ENCODE data around the gene GNG14. TPM values are rescaled to one million over a fixed set of nuclear protein-coding genes. Genes with fewer than 3 reads are reported as not detected.
A peak's percentile ranks its signal among the peaks of the same experiment; 100 is the strongest.

Gene GNG14
- total and polyA plus RNA-seq, 2 donors (not counting 3 experiments of a cell fraction or from before 2014, with no cell fraction given): not detected

- CTCF ChIA-PET: interaction anchor here (1.0 kb wide), 1 partner anchor 9 kb away, joined by 4 read pairs; no protein-coding TSS in a partner anchor
- Histone ChIP-seq H3K27me3 (ENCODE audit: control insufficient read depth in 2 of 2, insufficient read depth in 2 of 2, low read length in 2 of 2) (no peaks in the 10 kb centered on the region), H3K27ac (ENCODE audit: insufficient read depth, low read depth, low read length) (peak within 1 kb of the TSS; percentile 80), H3K4me1 (ENCODE audit: control insufficient read depth, extremely low read depth, insufficient read depth, low read length) (no peaks in the 10 kb centered on the region), H3K4me3 (replicated peaks in 1 of 3; ENCODE audit: insufficient read depth in 1 of 3, low read depth in 1 of 3, low read length in 3 of 3) (peak within 1 kb of the TSS; percentile 15 to 77 (median 54)), H3K36me3 (ENCODE audit: control insufficient read depth in 2 of 2, extremely low read depth in 1 of 2, insufficient read depth in 2 of 2, low read length in 2 of 2) (peaks cover 0 to 18% of the 10 kb centered on the region in 2 experiments), H3K4me2 (ENCODE audit: insufficient read depth, low read length) (peak within 1 kb of the TSS; percentile 12), H3K9ac (replicated peaks; ENCODE audit: extremely low read depth, insufficient read depth, low read length) (peak within 1 kb of the TSS; percentile 89), H2AFZ (ENCODE audit: low read depth, low read length) (peak within 1 kb of the TSS; percentile 7), H3K9me1 (replicated peaks; ENCODE audit: control insufficient read depth, extremely low read depth, insufficient read depth, low read length) (no peaks in the 10 kb centered on the region), H3K9me3 (replicated peaks; ENCODE audit: control insufficient read depth, insufficient read depth, low read length) (no peaks in the 10 kb centered on the region), H4K20me1 (replicated peaks; ENCODE audit: control insufficient read depth, extremely low read depth, insufficient read depth, low read length) (no peaks in the 10 kb centered on the region), H3K79me2 (ENCODE audit: control insufficient read depth, insufficient read depth, low read length) (peaks cover 9% of the 10 kb centered on the region)
- POLR2A ChIA-PET: interaction anchor here (0.7 to 1.3 kb wide), 3 partner anchors 15 to 1840 kb away, joined by 4 to 8 read pairs (median 5); partner anchors contain the start of genes MAN2B1 and WDR83
- dilution Hi-C loops (cut with MboI; ENCODE audit: extremely low pct_ligation_motif_present, low sequenced_read_pairs): no loop called here
- peak; percentile 94 for FAIRE-seq
- peak; percentile 95 for DNase-seq (ENCODE audit: low read depth, low spot score)
- TSS peak; percentile 80 for BruUV-seq (replicated peaks)
- intact Hi-C loops (cut with micrococcal nuclease): loop anchor here (1.0 to 2.0 kb wide), 2 partner anchors 56 to 115 kb away; partner anchors contain the start of gene GET3
- TF ChIP-seq, protein P1, sequence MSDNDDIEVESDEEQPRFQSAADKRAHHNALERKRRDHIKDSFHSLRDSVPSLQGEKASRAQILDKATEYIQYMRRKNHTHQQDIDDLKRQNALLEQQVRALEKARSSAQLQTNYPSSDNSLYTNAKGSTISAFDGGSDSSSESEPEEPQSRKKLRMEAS (IDR thresholded peaks at IDR 0.05; ENCODE audit: insufficient read depth, insufficient read length): peak; percentile 77
- no peak for TF ChIP-seq POLR2AphosphoS5 (IDR thresholded peaks at IDR 0.05; ENCODE audit: insufficient read depth, low read depth, low read length)
- no peak for TF ChIP-seq EZH2 (IDR thresholded peaks at IDR 0.05; ENCODE audit: borderline replicate concordance, low read depth, low read length, severe bottlenecking)
- no peak for TF ChIP-seq JUN (IDR thresholded peaks at IDR 0.05; ENCODE audit: borderline replicate concordance, insufficient read depth, insufficient read length, low read depth)
- TF ChIP-seq CTCF (IDR thresholded peaks at IDR 0.05; ENCODE audit: extremely low read depth in 1 of 2, insufficient read depth in 1 of 2, low read depth in 1 of 2, low read length in 2 of 2): peak in 1 of 2 donors; percentile 18
- no peak for TF ChIP-seq FOS (IDR thresholded peaks at IDR 0.05; ENCODE audit: borderline replicate concordance, insufficient read depth, low read length)
- TF ChIP-seq POLR2A (IDR thresholded peaks at IDR 0.05; ENCODE audit: low read depth, low read length): peak; percentile 70
- no peak for TF ChIP-seq GATA2 (IDR thresholded peaks at IDR 0.05; ENCODE audit: insufficient read depth, insufficient read length, low read depth, low read length)
Observed at GRCh38 chr19:12681074-12681987, 6.5 kb upstream of the GNG14 start, which contains the start of gene DHPS. Gene DHPS (minus strand): TSS chr19:12681880. CDS start chr19:12681766, 114 bp downstream.

Measured in endothelial cell of umbilical vein (primary cell).